HL-60 (cell line): ENCODE results near the gene JMJD1C.

Experiments
- DNase-seq, 2 experiments: peaks; one replicate each; pipeline ENCODE4 v3.0.0-alpha.2; 2010 to 2020; ENCODE audit warnings: low read depth in 1 of 2, low spot score in 1 of 2
- H3K27ac ChIP-seq: fragments of 250-450 bp; sonication (Bioruptor Pico); replicated peaks from 2 replicates; pipeline ENCODE4 v1.5.1; 2020; ENCODE audit warnings: mild to moderate bottlenecking, moderate library complexity
- H3K27me3 ChIP-seq: fragments of 250-450 bp; sonication (Bioruptor Pico); 2 replicates; pipeline ENCODE4 v1.5.1; 2021; ENCODE audit warnings: mild to moderate bottlenecking, moderate library complexity; ENCODE audit not compliant: insufficient read depth, poor library complexity, severe bottlenecking
- H3K4me3 ChIP-seq: replicated peaks from 2 replicates; pipeline ENCODE4 v1.5.1; 2011; ENCODE audit warnings: mild to moderate bottlenecking, control low read depth, low read length; ENCODE audit not compliant: insufficient read depth
- GABPA ChIP-seq: IDR thresholded peaks from 2 replicates; pipeline ENCODE4 v1.6.1; 2012; ENCODE audit warnings: low read depth
- POLR2AphosphoS5 ChIP-seq: IDR thresholded peaks from 2 replicates; pipeline ENCODE4 v1.6.1; 2012; ENCODE audit warnings: low read depth
- SPI1 ChIP-seq: IDR thresholded peaks from 2 replicates; pipeline ENCODE4 v1.6.1; 2012; ENCODE audit warnings: low read depth, mild to moderate bottlenecking, borderline replicate concordance
- TF ChIP-seq, protein P1 (sequence below): IDR thresholded peaks from 2 replicates; pipeline ENCODE4 v1.6.1; 2012; ENCODE audit warnings: low read depth; ENCODE audit not compliant: insufficient replicate concordance
- TF ChIP-seq, protein P2 (sequence below): IDR thresholded peaks from one replicate; pipeline ENCODE4 v1.5.1; 2011; ENCODE audit warnings: low read length, control low read depth, inconsistent platforms; ENCODE audit not compliant: insufficient read depth

The JMJD1C gene

DNA sequence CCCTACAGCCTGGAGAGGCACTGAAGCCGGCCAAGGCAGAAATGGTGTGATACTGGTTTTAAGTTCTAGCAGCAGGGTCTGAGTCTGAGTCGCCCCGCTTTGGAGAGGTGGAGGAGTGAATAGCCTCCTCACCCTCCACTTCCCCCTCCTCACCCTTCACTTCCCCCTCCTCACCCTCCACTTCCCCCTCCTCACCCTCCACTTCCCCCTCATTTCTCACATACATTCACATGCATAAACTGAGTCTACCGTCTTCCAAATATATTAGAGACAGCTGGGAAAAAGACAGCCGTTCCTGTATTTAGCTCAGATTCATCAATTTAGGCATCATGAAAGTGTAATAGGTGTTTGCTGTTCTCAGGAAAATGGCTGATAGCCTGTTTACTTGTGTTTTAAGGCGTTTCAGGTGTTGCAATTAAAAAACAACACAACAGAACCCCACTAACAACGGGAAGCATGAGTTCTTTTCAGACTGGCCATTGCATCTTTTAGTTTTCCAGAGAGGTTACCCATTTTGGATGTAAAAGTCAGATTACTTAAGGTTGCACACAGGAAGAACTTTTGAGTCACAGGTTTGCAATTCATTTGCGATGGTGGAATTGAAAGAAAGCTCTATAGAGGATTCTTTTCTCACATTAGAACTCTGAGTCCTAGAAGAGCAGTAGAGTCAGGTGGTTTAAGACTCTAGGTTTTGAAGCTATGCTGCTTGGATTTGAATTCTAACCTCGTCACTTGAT lies 331.8 kb downstream of the JMJD1C start:
- TF ChIP-seq POLR2AphosphoS5: no peak
- TF ChIP-seq GABPA: no peak
- TF ChIP-seq, protein P1, sequence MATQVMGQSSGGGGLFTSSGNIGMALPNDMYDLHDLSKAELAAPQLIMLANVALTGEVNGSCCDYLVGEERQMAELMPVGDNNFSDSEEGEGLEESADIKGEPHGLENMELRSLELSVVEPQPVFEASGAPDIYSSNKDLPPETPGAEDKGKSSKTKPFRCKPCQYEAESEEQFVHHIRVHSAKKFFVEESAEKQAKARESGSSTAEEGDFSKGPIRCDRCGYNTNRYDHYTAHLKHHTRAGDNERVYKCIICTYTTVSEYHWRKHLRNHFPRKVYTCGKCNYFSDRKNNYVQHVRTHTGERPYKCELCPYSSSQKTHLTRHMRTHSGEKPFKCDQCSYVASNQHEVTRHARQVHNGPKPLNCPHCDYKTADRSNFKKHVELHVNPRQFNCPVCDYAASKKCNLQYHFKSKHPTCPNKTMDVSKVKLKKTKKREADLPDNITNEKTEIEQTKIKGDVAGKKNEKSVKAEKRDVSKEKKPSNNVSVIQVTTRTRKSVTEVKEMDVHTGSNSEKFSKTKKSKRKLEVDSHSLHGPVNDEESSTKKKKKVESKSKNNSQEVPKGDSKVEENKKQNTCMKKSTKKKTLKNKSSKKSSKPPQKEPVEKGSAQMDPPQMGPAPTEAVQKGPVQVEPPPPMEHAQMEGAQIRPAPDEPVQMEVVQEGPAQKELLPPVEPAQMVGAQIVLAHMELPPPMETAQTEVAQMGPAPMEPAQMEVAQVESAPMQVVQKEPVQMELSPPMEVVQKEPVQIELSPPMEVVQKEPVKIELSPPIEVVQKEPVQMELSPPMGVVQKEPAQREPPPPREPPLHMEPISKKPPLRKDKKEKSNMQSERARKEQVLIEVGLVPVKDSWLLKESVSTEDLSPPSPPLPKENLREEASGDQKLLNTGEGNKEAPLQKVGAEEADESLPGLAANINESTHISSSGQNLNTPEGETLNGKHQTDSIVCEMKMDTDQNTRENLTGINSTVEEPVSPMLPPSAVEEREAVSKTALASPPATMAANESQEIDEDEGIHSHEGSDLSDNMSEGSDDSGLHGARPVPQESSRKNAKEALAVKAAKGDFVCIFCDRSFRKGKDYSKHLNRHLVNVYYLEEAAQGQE: no peak
- peak; percentile 85 for TF ChIP-seq SPI1
- TF ChIP-seq, protein P2, sequence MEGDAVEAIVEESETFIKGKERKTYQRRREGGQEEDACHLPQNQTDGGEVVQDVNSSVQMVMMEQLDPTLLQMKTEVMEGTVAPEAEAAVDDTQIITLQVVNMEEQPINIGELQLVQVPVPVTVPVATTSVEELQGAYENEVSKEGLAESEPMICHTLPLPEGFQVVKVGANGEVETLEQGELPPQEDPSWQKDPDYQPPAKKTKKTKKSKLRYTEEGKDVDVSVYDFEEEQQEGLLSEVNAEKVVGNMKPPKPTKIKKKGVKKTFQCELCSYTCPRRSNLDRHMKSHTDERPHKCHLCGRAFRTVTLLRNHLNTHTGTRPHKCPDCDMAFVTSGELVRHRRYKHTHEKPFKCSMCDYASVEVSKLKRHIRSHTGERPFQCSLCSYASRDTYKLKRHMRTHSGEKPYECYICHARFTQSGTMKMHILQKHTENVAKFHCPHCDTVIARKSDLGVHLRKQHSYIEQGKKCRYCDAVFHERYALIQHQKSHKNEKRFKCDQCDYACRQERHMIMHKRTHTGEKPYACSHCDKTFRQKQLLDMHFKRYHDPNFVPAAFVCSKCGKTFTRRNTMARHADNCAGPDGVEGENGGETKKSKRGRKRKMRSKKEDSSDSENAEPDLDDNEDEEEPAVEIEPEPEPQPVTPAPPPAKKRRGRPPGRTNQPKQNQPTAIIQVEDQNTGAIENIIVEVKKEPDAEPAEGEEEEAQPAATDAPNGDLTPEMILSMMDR: no peak
- peak overlapping the region; percentile 86 for H3K27ac ChIP-seq
- DNase-seq: peak in 1 of 2 experiments; percentile 60
- H3K27me3 ChIP-seq: no peaks in the 10 kb centered on the region
- peak overlapping the region; percentile 84 for H3K4me3 ChIP-seq

DNA sequence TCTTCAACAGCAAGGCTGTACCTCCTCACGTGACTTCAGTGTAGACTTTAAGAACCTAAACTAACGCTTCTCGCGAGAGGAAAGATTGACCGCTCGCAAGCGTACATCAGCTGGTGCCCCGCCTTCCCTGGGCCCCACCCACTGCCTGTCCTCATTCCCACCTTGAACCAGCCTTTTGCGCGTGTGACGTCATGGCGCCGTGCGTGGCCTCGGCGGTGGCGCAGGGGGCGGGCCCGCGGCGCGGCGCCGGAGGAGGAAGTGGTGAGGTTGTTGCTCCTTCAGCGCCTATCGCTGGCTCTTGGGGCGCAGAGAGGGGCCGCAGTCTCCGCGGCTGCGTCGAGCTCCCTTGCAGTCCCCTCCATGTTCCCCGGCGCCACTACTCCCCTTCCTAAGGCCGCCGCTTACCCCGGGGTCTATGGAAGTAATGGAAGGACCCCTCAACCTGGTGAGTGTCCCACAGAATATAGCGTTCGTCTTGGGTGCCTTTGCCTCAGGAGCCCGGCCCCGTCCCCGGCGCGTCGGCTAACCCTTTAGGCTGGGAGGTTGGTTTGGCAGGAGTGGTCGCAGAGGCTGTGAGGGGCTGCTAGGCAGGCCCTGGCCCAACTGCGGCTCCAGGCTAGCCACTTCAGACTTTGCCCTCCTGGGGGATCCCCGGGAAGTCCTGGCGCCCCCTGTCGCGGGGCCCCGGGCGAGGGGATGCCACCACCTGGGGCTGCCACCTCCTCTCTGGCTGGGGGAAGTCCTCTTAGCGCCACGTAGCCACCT lies 332.5 kb downstream of the JMJD1C start, which contains the start of gene NRBF2:
Gene NRBF2 (plus strand): TSS at position 273 of the 765 bp plus-strand sequence. CDS start 143 bp downstream, at position 416.
- DNase-seq: peak; percentile 98
- Histone ChIP-seq H3K27ac (peak within 1 kb of the TSS; percentile 86), H3K4me3 (peak within 1 kb of the TSS; percentile 84), H3K27me3 (no peaks in the 10 kb centered on the region)
- peak; percentile 91 for TF ChIP-seq SPI1
- no peak for TF ChIP-seq GABPA
- TF ChIP-seq, protein P1: peak; percentile 23
- peak; percentile 86 for TF ChIP-seq POLR2AphosphoS5
- TF ChIP-seq, protein P2: no peak

DNA sequence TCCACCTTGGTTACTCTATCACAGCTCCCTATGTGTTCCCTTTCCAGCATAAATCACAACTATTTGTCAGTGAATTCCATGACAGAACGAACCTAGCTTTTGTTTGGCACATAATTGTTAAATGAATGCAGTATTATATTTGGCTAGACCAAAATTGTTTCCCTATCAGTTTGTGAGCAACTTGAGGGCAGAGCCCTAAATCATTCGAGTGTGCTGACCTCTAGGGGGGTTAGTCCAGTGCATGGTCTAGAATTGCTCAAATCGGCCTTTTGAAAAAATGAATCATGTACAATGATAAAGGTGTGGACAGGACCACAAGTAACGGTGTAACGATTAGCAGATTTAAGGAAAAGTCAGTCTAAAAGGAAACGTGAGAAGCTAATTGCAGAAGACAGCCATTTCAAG lies 333.1 kb downstream of the JMJD1C start:
- no peak overlapping the region for H3K4me3 ChIP-seq
- H3K27me3 ChIP-seq: no peaks in the 10 kb centered on the region
- no peak for DNase-seq
- peak overlapping the region; percentile 55 for H3K27ac ChIP-seq
- no peak for TF ChIP-seq GABPA
- no peak for TF ChIP-seq POLR2AphosphoS5
- no peak for TF ChIP-seq SPI1
- TF ChIP-seq, protein P2: no peak
- TF ChIP-seq, protein P1: no peak
